ENCODE results near the gene PCDH15. TPM values are rescaled to one million over a fixed set of nuclear protein-coding genes. Genes with fewer than 3 reads are reported as not detected.

Gene PCDH15
- total and polyA plus RNA-seq, 3 donors from 2014 or later, result 1.7 to 3.2 (median 2.8) TPM

GRCh38 chr10:54576541-54576940 is 224.5 kb downstream of the PCDH15 start:
- TF ChIP-seq CTCF (IDR thresholded peaks at IDR 0.05) (no peak), POLR2A (IDR thresholded peaks at IDR 0.05) (no peak)
- Histone ChIP-seq H3K36me3 (ENCODE audit: low read depth, missing control alignments) (no peaks in the 10 kb centered on the region), H3K4me1 (no peaks in the 10 kb centered on the region), H3K27me3 (no peaks in the 10 kb centered on the region), H3K9me3 (no peaks in the 10 kb centered on the region), H3K27ac (no peak overlapping the region), H3K4me3 (no peak overlapping the region)
- WGBS, 2 donors, result 57 to 58% methylated on average over 5 of the region's 5 CpGs
- DNase-seq, result no peak
- intact Hi-C loops (cut with DNase I; ENCODE audit: low total_unique reads), result no loop called here

- Histone ChIP-seq H3K27ac (no peak overlapping the region), H3K27me3 (no peaks in the 10 kb centered on the region), H3K4me1 (no peaks in the 10 kb centered on the region), H3K4me3 (no peak overlapping the region), H3K9me3 (no peaks in the 10 kb centered on the region), H3K36me3 (ENCODE audit: low read depth, missing control alignments) (no peaks in the 10 kb centered on the region)
- TF ChIP-seq POLR2A (IDR thresholded peaks at IDR 0.05), result no peak
- no peak for TF ChIP-seq CTCF (IDR thresholded peaks at IDR 0.05)
- intact Hi-C loops (cut with DNase I; ENCODE audit: low total_unique reads), result no loop called here
- no peak for DNase-seq
Measured at GRCh38 chr10:54559498-54559897, 241.5 kb downstream of the PCDH15 start.

GRCh38 chr10:54554028-54554427 is 247.0 kb downstream of the PCDH15 start:
- intact Hi-C loops (cut with DNase I; ENCODE audit: low total_unique reads), result no loop called here
- no peaks in the 10 kb centered on the region for H3K4me1 ChIP-seq
- no peaks in the 10 kb centered on the region for H3K27me3 ChIP-seq
- H3K4me3 ChIP-seq, result no peak overlapping the region
- no peaks in the 10 kb centered on the region for H3K9me3 ChIP-seq
- 85 to 97% methylated on average over 2 of the region's 2 CpGs for WGBS, 2 donors
- H3K36me3 ChIP-seq (ENCODE audit: low read depth, missing control alignments), result no peaks in the 10 kb centered on the region
- no peak overlapping the region for H3K27ac ChIP-seq
- TF ChIP-seq CTCF (IDR thresholded peaks at IDR 0.05), result no peak
- TF ChIP-seq POLR2A (IDR thresholded peaks at IDR 0.05), result no peak
- DNase-seq, result no peak

- Histone ChIP-seq H3K36me3 (ENCODE audit: low read depth, missing control alignments) (no peaks in the 10 kb centered on the region), H3K27me3 (no peaks in the 10 kb centered on the region), H3K27ac (no peak overlapping the region), H3K9me3 (no peaks in the 10 kb centered on the region), H3K4me3 (no peak overlapping the region), H3K4me1 (no peaks in the 10 kb centered on the region)
- WGBS, 2 donors, result 42 to 54% methylated on average over 3 of the region's 3 CpGs
- intact Hi-C loops (cut with DNase I; ENCODE audit: low total_unique reads), result no loop called here
- no peak for DNase-seq
- no peak for TF ChIP-seq POLR2A (IDR thresholded peaks at IDR 0.05)
Measured at GRCh38 chr10:54550016-54550415, 251.0 kb downstream of the PCDH15 start.

- intact Hi-C loops (cut with DNase I; ENCODE audit: low total_unique reads), result no loop called here
- Histone ChIP-seq H3K4me3 (no peak overlapping the region), H3K4me1 (no peaks in the 10 kb centered on the region), H3K9me3 (no peaks in the 10 kb centered on the region), H3K27ac (no peak overlapping the region), H3K36me3 (ENCODE audit: low read depth, missing control alignments) (no peaks in the 10 kb centered on the region), H3K27me3 (no peaks in the 10 kb centered on the region)
- 89 to 92% methylated on average over 3 of the region's 3 CpGs for WGBS, 2 donors
- DNase-seq, result no peak
- TF ChIP-seq CTCF (IDR thresholded peaks at IDR 0.05), result no peak
- TF ChIP-seq POLR2A (IDR thresholded peaks at IDR 0.05), result no peak
Measured at GRCh38 chr10:54531296-54531695, 269.7 kb downstream of the PCDH15 start.

All from testis (tissue), 3 donors.